ENCODE measurements around the gene FKRP. TPM values are rescaled to one million over a fixed set of nuclear protein-coding genes. Genes with fewer than 3 reads are reported as not detected.
A peak's percentile ranks its signal among the peaks of the same experiment; 100 is the strongest.

The FKRP gene
- total RNA-seq, 1 donor from 2014 or later: 25.2 TPM

- H3K27ac Mint-ChIP-seq (ENCODE audit: unreplicated experiment): peak overlapping the region; percentile 18
Observed at GRCh38 chr19:46739290-46739771, 6.5 kb upstream of the FKRP start.

GRCh38 chr19:46741447-46741846 is 4.4 kb upstream of the FKRP start:
- H3K9me3 Mint-ChIP-seq (ENCODE audit: low read depth): no peaks in the 10 kb centered on the region
- peaks cover 50% of the 10 kb centered on the region for H3K4me1 Mint-ChIP-seq (ENCODE audit: low read depth)
- no peak for TF ChIP-seq CTCF (IDR thresholded peaks at IDR 0.05)
- peak overlapping the region; percentile 5 for H3K27ac Mint-ChIP-seq (ENCODE audit: unreplicated experiment)
- H3K36me3 Mint-ChIP-seq (ENCODE audit: low read depth): peaks cover 9% of the 10 kb centered on the region
- DNase-seq (ENCODE audit: low spot score): no peak
- H3K27me3 Mint-ChIP-seq (ENCODE audit: low read depth): no peaks in the 10 kb centered on the region
- no peak overlapping the region for H3K4me3 Mint-ChIP-seq (ENCODE audit: unreplicated experiment)

More at GRCh38 chr19:46739290-46739771, 6.5 kb upstream of the FKRP start:
- Mint-ChIP-seq H3K4me1 (ENCODE audit: low read depth) (peaks cover 37% of the 10 kb centered on the region), H3K27me3 (ENCODE audit: low read depth) (no peaks in the 10 kb centered on the region), H3K36me3 (ENCODE audit: low read depth) (peaks cover 9% of the 10 kb centered on the region), H3K9me3 (ENCODE audit: low read depth) (no peaks in the 10 kb centered on the region), H3K4me3 (ENCODE audit: unreplicated experiment) (no peak overlapping the region)
- no peak for TF ChIP-seq CTCF (IDR thresholded peaks at IDR 0.05)
- DNase-seq (ENCODE audit: low spot score): no peak

GRCh38 chr19:46742926-46743480 is 2.9 kb upstream of the FKRP start:
- H3K9me3 Mint-ChIP-seq (ENCODE audit: low read depth): no peaks in the 10 kb centered on the region
- no peak overlapping the region for H3K27ac Mint-ChIP-seq (ENCODE audit: unreplicated experiment)
- peaks cover 55% of the 10 kb centered on the region for H3K4me1 Mint-ChIP-seq (ENCODE audit: low read depth)
- H3K4me3 Mint-ChIP-seq (ENCODE audit: unreplicated experiment): no peak overlapping the region
- DNase-seq (ENCODE audit: low spot score): no peak
- no peaks in the 10 kb centered on the region for H3K27me3 Mint-ChIP-seq (ENCODE audit: low read depth)
- peaks cover 2% of the 10 kb centered on the region for H3K36me3 Mint-ChIP-seq (ENCODE audit: low read depth)
- no peak for TF ChIP-seq CTCF (IDR thresholded peaks at IDR 0.05)

- no peak for TF ChIP-seq CTCF (IDR thresholded peaks at IDR 0.05)
- Mint-ChIP-seq H3K36me3 (ENCODE audit: low read depth) (no peaks in the 10 kb centered on the region), H3K4me3 (ENCODE audit: unreplicated experiment) (peak overlapping the region; percentile 97), H3K9me3 (ENCODE audit: low read depth) (no peaks in the 10 kb centered on the region), H3K27ac (ENCODE audit: unreplicated experiment) (no peak overlapping the region), H3K4me1 (ENCODE audit: low read depth) (peaks cover 55% of the 10 kb centered on the region), H3K27me3 (ENCODE audit: low read depth) (no peaks in the 10 kb centered on the region)
- DNase-seq (ENCODE audit: low spot score): no peak
Observed at GRCh38 chr19:46744005-46744691, 1.7 kb upstream of the FKRP start.

GRCh38 chr19:46745030-46745429 is 827 bp upstream of the FKRP start:
- H3K9me3 Mint-ChIP-seq (ENCODE audit: low read depth): no peaks in the 10 kb centered on the region
- DNase-seq (ENCODE audit: low spot score): no peak
- peaks cover 49% of the 10 kb centered on the region for H3K4me1 Mint-ChIP-seq (ENCODE audit: low read depth)
- H3K27ac Mint-ChIP-seq (ENCODE audit: unreplicated experiment): peak overlapping the region; percentile 86
- H3K27me3 Mint-ChIP-seq (ENCODE audit: low read depth): no peaks in the 10 kb centered on the region
- H3K4me3 Mint-ChIP-seq (ENCODE audit: unreplicated experiment): peak overlapping the region; percentile 97
- TF ChIP-seq CTCF (IDR thresholded peaks at IDR 0.05): no peak
- H3K36me3 Mint-ChIP-seq (ENCODE audit: low read depth): no peaks in the 10 kb centered on the region

Measured in chondrocyte (in vitro differentiated cells).